HepG2 (cell line): Measurements from ENCODE around the gene ATR. TPM values are rescaled to one million over a fixed set of nuclear protein-coding genes. Genes with fewer than 3 reads are reported as not detected.
A peak's percentile ranks its signal among the peaks of the same experiment; 100 is the strongest.

ENCODE experiments used
- CHD4 ChIP-seq: fragments of 200-600 bp; sonication (generic); IDR thresholded peaks from 2 replicates; pipeline ENCODE4 v1.7.0; 2017; ENCODE audit warnings: mild to moderate bottlenecking, low read length, borderline replicate concordance
- GATAD2A ChIP-seq: IDR thresholded peaks from 2 replicates; pipeline ENCODE4 v1.6.1; 2016
- IRX3 ChIP-seq: sonication (generic); formaldehyde crosslinking; IDR thresholded peaks from 2 replicates; pipeline ENCODE4 v1.8.1; 2023; ENCODE audit warnings: mild to moderate bottlenecking, low read depth, missing genetic modification reagents, borderline replicate concordance
- KIAA2018 ChIP-seq: sonication (generic); formaldehyde crosslinking; IDR thresholded peaks from 2 replicates; pipeline ENCODE4 v1.5.0; 2020; ENCODE audit warnings: mild to moderate bottlenecking, missing genetic modification reagents, borderline replicate concordance
- MTA1 ChIP-seq: sonication (generic); formaldehyde crosslinking; IDR thresholded peaks from 2 replicates; pipeline ENCODE4 v1.4.0; 2020; ENCODE audit warnings: missing genetic modification reagents, mild to moderate bottlenecking, borderline replicate concordance
- ZBTB34 ChIP-seq: sonication (generic); formaldehyde crosslinking; IDR thresholded peaks from 2 replicates; pipeline ENCODE4 v1.8.0; 2022; ENCODE audit warnings: mild to moderate bottlenecking, missing genetic modification reagents
- ZNF17 ChIP-seq: sonication (generic); formaldehyde crosslinking; IDR thresholded peaks from 2 replicates; pipeline ENCODE4 v1.5.0; 2020; ENCODE audit warnings: mild to moderate bottlenecking, missing genetic modification reagents
- ZNF574 ChIP-seq: sonication (generic); formaldehyde crosslinking; IDR thresholded peaks from 2 replicates; pipeline ENCODE4 v1.4.0; 2020; ENCODE audit warnings: missing genetic modification reagents
- ZNF878 ChIP-seq: sonication (generic); formaldehyde crosslinking; IDR thresholded peaks from 2 replicates; pipeline ENCODE4 v1.8.1; 2023; ENCODE audit warnings: mild to moderate bottlenecking, missing genetic modification reagents, moderate library complexity
- polyA plus RNA-seq, 8 experiments: library from polyadenylated mRNA; depleted of rRNA in 3 of 8; stranded (reverse) in 7 of 8; unstranded in 1 of 8; fragments of >200 nt; fragmentation: Illumina TruSeq in 4 of 8; extraction: Trizol in 4 of 8; gene quantifications; 2 replicates each; pipeline versions ENCODE4 v1.2.1 to v1.2.3, GENCODE V29; 2011 to 2016; ENCODE audit warnings: low read depth in 4 of 8, missing spikeins in 1 of 8, mixed read lengths in 1 of 8; ENCODE audit not compliant: insufficient read depth in 1 of 8
- total RNA-seq, 5 experiments: library from RNA; depleted of rRNA; stranded (reverse); fragments of >200 nt; fragmentation: Illumina TruSeq; extraction: Trizol; gene quantifications; 2 replicates each; pipeline ENCODE4 v1.2.3, GENCODE V29; 2016; ENCODE audit warnings: low read depth in 1 of 5
- TF ChIP-seq, protein P1 (sequence below): sonication (generic); formaldehyde crosslinking; IDR thresholded peaks from 2 replicates; pipeline ENCODE4 v1.5.0; 2020; ENCODE audit warnings: missing genetic modification reagents
- TF ChIP-seq, protein P2 (sequence below): sonication (generic); formaldehyde crosslinking; conservative IDR thresholded peaks from 2 replicates; pipeline ENCODE4 v1.4.0; 2020; ENCODE audit warnings: missing genetic modification reagents

Gene ATR
- total and polyA plus RNA-seq, 2 of the 13 experiments (the other 11 are each of a cell fraction or from before 2014, with no cell fraction given) = 6.6 to 17.0 TPM

GRCh38 chr3:142595951-142596725 lies 17.6 kb upstream of the ATR start, which contains the start of gene PLS1 (continued):
- no peak for TF ChIP-seq KIAA2018 (CRISPR knock-in tag)
- TF ChIP-seq GATAD2A = peak; percentile 83
- peak; percentile 85 for TF ChIP-seq ZNF574
- TF ChIP-seq ZNF17 (CRISPR knock-in tag) = no peak
- TF ChIP-seq CHD4 = no peak
- TF ChIP-seq, protein P1, sequence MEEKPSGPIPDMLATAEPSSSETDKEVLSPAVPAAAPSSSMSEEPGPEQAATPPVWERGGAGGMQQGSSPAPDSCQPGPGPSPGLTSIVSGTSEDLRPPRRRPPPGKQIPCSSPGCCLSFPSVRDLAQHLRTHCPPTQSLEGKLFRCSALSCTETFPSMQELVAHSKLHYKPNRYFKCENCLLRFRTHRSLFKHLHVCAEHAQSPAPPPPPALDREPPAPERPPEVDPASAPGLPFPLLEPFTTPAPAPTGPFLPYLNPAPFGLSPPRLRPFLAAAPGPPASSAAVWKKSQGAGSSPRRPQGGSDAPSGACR (CRISPR knock-in tag) = no peak; the same call in 1 of the 2 replicates
- TF ChIP-seq, protein P2, sequence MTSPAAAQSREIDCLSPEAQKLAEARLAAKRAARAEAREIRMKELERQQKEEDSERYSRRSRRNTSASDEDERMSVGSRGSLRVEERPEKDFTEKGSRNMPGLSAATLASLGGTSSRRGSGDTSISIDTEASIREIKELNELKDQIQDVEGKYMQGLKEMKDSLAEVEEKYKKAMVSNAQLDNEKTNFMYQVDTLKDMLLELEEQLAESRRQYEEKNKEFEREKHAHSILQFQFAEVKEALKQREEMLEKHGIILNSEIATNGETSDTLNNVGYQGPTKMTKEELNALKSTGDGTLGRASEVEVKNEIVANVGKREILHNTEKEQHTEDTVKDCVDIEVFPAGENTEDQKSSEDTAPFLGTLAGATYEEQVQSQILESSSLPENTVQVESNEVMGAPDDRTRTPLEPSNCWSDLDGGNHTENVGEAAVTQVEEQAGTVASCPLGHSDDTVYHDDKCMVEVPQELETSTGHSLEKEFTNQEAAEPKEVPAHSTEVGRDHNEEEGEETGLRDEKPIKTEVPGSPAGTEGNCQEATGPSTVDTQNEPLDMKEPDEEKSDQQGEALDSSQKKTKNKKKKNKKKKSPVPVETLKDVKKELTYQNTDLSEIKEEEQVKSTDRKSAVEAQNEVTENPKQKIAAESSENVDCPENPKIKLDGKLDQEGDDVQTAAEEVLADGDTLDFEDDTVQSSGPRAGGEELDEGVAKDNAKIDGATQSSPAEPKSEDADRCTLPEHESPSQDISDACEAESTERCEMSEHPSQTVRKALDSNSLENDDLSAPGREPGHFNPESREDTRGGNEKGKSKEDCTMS = no peak
- TF ChIP-seq IRX3 (CRISPR knock-in tag) = peak; percentile 76
- peak; percentile 91; the same call in 1 of the 2 replicates for TF ChIP-seq MTA1 (CRISPR knock-in tag)
- peak; percentile 95 for TF ChIP-seq ZBTB34
- no peak for TF ChIP-seq ZNF878 (CRISPR knock-in tag)
